Mucosa of stomach (tissue), 1 donor: ENCODE measurements around the gene EPC1.

Source experiments
- H3K27me3 ChIP-seq: one replicate; pipeline ENCODE4 v1.7.0; 2013; ENCODE audit warnings: mild to moderate bottlenecking, low read length; ENCODE audit not compliant: control insufficient read depth, insufficient read depth
- H3K36me3 ChIP-seq: one replicate; pipeline ENCODE4 v1.7.0; 2013; ENCODE audit warnings: low read length; ENCODE audit not compliant: control insufficient read depth, insufficient read depth
- H3K4me1 ChIP-seq: one replicate; pipeline ENCODE4 v1.7.0; 2013; ENCODE audit warnings: mild to moderate bottlenecking, low read length; ENCODE audit not compliant: control insufficient read depth, insufficient read depth
- H3K4me3 ChIP-seq: one replicate; pipeline ENCODE4 v1.7.0; 2013; ENCODE audit warnings: low read length
- H3K9ac ChIP-seq: one replicate; pipeline ENCODE4 v1.7.0; 2013; ENCODE audit warnings: mild to moderate bottlenecking, low read length, moderate library complexity
- H3K9me3 ChIP-seq: one replicate; pipeline ENCODE4 v1.7.0; 2013; ENCODE audit warnings: mild to moderate bottlenecking, low read length, moderate library complexity; ENCODE audit not compliant: control insufficient read depth
- donor health status: Pancreatic carcinoma.

The EPC1 gene

DNA sequence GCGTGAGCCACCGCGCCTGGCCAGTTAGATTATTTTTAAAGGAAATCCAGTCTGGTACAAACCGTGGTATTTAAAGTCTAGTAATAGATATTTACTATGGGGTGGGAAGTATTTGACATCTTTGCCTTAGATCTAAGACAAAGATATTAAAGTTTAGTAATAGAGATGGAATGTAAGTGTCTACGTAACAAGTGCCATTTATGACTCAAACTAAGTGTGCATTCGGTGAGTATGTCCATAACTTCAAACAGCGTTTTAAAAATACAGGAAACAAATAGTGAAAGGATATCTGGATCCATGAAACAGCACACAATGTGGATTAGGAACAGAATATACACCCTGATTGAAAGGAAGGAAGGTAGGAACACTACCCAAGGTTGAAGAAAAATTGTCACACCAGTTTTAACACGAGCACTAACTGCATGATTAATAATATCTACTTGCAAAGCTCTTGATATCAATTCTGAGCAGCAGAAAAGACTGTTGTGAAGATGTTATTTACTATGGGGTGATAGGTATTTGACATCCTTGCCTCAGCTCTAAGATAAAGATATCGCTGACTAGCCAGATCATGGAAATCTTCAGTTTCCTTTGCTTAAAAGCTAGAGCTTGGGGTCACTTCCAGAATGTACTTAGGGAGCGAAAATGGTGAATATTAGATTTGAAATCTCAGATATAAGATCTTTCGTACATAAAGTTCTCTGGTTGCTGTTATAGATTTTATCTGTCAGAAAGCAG is 48.7 kb downstream of the EPC1 start:
- Histone ChIP-seq H3K4me3 (no peak overlapping the region), H3K9me3 (no peaks in the 10 kb centered on the region), H3K4me1 (no peaks in the 10 kb centered on the region), H3K9ac (no peak overlapping the region), H3K36me3 (no peaks in the 10 kb centered on the region), H3K27me3 (no peaks in the 10 kb centered on the region)

DNA sequence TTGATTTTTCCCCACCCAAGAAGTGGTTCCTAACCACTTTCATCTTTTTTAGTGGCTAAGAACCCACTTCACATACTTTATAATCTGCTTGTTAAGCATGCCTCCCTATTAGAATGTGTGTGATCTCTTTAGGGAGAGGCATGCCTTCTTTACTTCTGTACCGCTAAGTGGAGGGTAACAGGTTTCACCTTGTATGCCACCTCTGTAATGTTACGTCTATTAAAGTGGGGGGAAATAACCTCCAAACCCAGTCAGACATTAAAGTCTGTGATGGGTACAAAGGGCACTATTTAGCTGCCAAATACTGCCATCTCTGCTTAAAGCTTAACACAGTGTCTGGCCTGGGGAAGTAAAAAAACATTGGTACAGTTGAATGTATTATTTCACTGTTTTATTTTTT is 51.9 kb downstream of the EPC1 start:
- no peak overlapping the region for H3K4me3 ChIP-seq
- no peaks in the 10 kb centered on the region for H3K36me3 ChIP-seq
- no peak overlapping the region for H3K9ac ChIP-seq
- no peaks in the 10 kb centered on the region for H3K27me3 ChIP-seq
- H3K9me3 ChIP-seq = no peaks in the 10 kb centered on the region
- no peaks in the 10 kb centered on the region for H3K4me1 ChIP-seq

DNA sequence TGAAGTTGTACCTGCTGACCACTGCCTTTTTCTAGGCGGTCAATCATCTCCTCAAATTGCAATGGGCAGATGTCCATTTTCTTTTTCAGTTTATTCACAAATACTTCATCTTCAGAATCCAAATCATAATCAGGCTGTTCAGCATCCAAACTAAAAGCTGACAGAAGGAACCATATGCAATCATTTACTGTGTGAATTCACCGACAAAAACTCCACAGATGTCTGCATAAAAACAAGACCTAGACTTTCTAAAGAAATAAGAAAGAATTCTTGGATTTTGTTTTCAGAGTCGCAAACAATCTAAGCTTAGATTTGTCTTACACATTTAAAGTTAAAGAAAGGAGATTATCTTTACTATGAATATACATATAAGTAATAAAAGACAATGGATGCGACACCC is 53.4 kb downstream of the EPC1 start:
- Histone ChIP-seq H3K4me1 (no peaks in the 10 kb centered on the region), H3K36me3 (no peaks in the 10 kb centered on the region), H3K27me3 (no peaks in the 10 kb centered on the region), H3K9ac (no peak overlapping the region), H3K4me3 (no peak overlapping the region), H3K9me3 (no peaks in the 10 kb centered on the region)

DNA sequence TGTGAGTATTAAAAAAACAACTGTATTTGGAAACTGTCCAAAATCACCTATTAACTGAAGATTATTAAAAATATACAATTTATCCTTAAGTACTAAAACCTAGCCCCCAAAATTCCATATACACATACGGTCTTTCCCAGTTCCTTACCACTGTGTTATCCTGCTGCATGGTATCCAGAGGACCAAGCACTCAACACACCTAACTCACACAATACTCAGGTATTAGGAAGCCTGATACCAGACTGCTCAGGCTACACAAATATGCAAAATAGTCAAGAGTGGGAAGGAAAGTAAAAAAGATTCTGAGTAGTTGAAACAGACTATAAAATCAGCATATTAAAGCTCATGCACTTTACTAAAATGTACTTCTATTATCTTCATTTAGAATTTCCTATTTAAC is 67.2 kb downstream of the EPC1 start:
- no peak overlapping the region for H3K9ac ChIP-seq
- no peaks in the 10 kb centered on the region for H3K9me3 ChIP-seq
- no peak overlapping the region for H3K4me3 ChIP-seq
- H3K27me3 ChIP-seq = no peaks in the 10 kb centered on the region
- H3K4me1 ChIP-seq = no peaks in the 10 kb centered on the region
- H3K36me3 ChIP-seq = no peaks in the 10 kb centered on the region

DNA sequence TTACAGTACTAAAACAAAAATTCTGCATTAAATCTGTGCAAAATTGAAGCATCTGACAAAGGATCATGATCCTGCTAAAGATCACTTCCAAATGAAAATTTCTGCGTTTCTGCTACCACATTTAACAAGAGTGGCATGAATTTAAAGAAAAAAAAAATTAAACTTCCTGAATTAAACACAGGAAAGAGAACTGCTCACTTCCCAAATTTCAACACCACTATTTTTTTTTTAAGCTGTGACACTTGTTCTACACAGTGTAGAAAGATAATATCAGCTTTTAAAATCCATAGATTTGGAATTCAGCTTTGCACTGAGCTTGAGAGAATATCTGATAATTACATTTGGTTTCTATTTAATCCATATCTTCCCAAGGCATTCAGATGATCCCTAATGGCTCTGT is 73.6 kb downstream of the EPC1 start:
- Histone ChIP-seq H3K4me3 (no peak overlapping the region), H3K4me1 (no peaks in the 10 kb centered on the region), H3K36me3 (no peaks in the 10 kb centered on the region), H3K9ac (no peak overlapping the region), H3K27me3 (no peaks in the 10 kb centered on the region), H3K9me3 (no peaks in the 10 kb centered on the region)

DNA sequence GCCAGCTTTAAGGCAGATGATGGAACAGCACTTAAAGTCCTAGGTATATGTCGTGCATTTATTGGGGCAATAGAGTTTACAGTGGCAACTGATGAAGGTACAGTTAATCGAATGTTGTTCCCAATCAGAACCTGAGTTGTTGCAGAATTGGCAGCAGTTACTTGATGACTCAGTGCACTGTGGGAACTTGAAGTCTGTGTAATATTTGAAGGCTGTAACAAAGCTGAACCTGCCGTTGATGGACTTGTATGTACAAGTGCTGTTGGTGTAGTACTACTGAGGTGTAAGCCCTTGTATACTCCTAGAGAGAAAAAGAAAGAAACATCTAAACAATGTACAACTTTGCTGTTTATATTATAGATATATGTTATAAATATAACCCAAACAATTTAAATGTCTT is 75.3 kb downstream of the EPC1 start:
- Histone ChIP-seq H3K27me3 (no peaks in the 10 kb centered on the region), H3K4me1 (no peaks in the 10 kb centered on the region), H3K4me3 (no peak overlapping the region), H3K9ac (no peak overlapping the region), H3K36me3 (no peaks in the 10 kb centered on the region), H3K9me3 (no peaks in the 10 kb centered on the region)

DNA sequence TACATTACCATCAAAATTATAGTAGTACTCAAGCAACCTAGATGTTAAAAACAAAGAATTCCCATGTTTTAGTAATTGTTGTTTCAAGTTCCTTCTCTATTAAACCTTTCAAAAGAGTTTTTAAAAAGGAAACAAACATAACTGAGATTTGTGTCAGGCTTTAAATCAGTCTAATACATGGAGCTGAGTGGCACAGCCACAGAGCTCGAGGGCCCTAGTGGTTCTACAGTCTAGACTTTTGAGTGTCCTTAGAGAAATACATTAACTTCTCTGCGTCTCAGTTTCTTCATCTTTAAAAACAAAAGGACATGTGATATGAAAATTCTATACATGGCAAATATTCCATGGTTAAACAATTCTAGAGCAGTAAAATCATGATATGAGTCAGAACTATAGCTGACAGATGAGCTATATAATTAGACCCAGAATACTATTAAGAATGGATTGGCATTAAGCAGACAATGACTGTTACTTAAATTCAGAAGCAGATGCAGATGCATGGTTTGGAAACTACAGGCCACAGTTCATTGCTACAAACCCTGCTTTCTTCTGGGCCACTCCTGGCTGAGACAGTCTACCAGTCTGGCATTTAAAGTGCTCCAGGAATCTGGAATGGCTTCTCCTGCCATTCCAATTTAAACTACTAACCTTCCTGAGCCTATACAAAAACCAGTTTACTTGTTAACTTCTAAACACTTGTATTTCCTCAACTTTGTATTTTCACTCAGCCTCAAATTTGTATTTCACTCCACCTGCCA is 77.4 kb downstream of the EPC1 start:
- Histone ChIP-seq H3K36me3 (no peaks in the 10 kb centered on the region), H3K4me3 (no peak overlapping the region), H3K4me1 (no peaks in the 10 kb centered on the region)

DNA sequence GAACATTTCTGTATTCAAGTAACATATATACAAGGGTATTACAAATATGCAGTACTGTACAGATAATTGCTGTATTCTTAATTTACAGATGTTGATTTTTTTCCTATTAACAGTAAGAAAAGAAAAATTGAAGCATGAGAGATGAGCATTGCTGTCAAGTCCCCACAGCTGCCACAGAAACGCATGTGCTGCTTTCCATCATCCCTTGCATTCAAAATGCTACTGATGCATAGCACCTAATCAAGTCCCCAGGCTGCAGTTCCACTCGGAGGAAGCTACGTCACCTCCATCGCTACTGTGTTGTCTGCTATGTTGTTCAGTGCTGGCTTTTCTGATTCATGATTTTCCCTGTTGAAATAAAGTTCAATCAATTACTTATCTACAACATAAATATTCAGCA is 78.2 kb downstream of the EPC1 start:
- Histone ChIP-seq H3K27me3 (no peaks in the 10 kb centered on the region), H3K9ac (no peak overlapping the region), H3K36me3 (no peaks in the 10 kb centered on the region), H3K4me1 (no peaks in the 10 kb centered on the region), H3K9me3 (no peaks in the 10 kb centered on the region), H3K4me3 (no peak overlapping the region)

More for the DNA sequence above, 77.4 kb downstream of the EPC1 start:
- H3K27me3 ChIP-seq = no peaks in the 10 kb centered on the region
- H3K9me3 ChIP-seq = no peaks in the 10 kb centered on the region
- H3K9ac ChIP-seq = no peak overlapping the region

DNA sequence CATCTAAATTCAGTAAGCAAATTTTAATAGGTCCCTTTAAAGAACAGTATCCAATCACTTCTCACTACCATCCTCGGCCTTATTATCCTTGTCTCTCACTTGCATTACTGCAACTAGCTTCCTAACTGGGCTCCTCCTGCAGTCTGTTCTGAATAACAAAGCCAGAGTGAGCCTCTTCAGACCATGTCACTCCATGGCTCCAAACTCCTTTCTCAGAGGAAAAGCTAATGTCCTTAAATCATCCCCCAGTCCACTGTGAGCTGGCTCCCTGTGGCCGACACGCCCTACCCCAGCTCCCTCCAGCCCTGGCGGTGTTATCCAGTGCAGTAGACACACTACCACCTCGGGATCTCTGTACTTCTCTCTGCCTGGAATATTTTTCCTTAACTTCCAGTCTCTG is 80.0 kb downstream of the EPC1 start:
- Histone ChIP-seq H3K4me1 (peaks cover 5% of the 10 kb centered on the region), H3K27me3 (no peaks in the 10 kb centered on the region), H3K4me3 (no peak overlapping the region), H3K36me3 (no peaks in the 10 kb centered on the region), H3K9me3 (no peaks in the 10 kb centered on the region), H3K9ac (no peak overlapping the region)

DNA sequence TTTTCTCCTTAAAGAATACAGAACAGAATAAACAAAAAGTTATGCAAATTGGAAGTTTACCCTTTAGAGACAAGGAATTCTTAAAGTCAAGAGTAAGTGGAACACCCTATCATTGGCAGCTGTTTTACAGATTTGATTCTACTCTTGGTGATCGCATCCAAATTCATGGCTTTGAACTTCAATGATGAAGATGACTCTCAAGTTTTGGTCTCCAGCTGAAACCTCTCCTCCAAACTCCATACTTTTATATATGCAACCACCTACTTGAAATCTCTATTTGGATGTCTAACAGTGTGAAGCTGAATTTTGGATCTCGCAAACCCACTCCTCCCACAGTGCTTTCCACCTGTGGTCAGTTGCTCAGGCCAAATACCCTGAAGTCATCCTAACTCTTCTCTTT is 80.4 kb downstream of the EPC1 start:
- Histone ChIP-seq H3K4me1 (peaks cover 5% of the 10 kb centered on the region), H3K9ac (no peak overlapping the region), H3K9me3 (no peaks in the 10 kb centered on the region), H3K36me3 (no peaks in the 10 kb centered on the region), H3K4me3 (no peak overlapping the region), H3K27me3 (no peaks in the 10 kb centered on the region)

DNA sequence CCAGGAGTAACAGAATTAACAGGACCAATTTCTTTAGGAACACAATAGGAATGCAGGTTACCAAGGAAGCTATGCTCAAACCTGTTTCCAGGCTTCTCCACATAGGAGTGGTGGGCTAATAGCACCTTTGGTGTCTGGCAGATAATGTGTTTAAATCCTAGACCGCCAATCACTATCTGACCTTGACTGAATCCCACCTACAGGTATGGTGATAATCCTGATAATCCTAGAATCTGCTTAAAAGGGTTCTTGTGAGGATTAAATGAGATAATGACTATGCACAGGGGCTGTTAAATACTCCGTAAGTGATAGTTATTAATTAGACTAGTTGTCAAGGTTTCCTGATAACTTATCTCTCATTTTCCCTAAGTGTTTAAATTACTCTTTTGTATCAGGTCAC is 81.2 kb downstream of the EPC1 start:
- H3K9ac ChIP-seq = no peak overlapping the region
- no peaks in the 10 kb centered on the region for H3K27me3 ChIP-seq
- no peaks in the 10 kb centered on the region for H3K36me3 ChIP-seq
- no peak overlapping the region for H3K4me3 ChIP-seq
- peaks cover 5% of the 10 kb centered on the region for H3K4me1 ChIP-seq
- H3K9me3 ChIP-seq = no peaks in the 10 kb centered on the region

DNA sequence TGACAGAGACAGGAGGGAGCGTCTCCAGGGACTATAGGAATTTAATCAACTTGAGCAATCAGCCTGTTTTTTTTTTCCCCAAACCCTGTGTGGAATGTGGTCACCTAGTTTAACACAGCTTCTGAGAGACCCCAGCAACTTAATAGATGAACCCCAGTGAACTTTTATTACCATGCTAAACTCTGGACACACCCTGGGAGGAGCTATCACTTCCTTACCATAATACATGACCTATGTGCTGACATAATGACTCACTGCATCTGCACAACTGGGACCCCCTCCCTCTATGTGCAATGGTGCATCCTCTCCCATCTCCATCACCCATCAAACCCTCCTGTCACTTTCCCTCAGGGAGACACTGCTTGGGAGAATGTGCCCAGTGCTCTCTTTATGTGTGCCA is 83.7 kb downstream of the EPC1 start:
- H3K36me3 ChIP-seq = no peaks in the 10 kb centered on the region
- H3K27me3 ChIP-seq = no peaks in the 10 kb centered on the region
- no peak overlapping the region for H3K4me3 ChIP-seq
- peaks cover 5% of the 10 kb centered on the region for H3K4me1 ChIP-seq
- no peak overlapping the region for H3K9ac ChIP-seq
- H3K9me3 ChIP-seq = no peaks in the 10 kb centered on the region
